GM19452 (cell line): Measurements from ENCODE around the gene MAP2.
A peak's percentile ranks its signal among the peaks of the same experiment; 100 is the strongest.

ENCODE experiments used
- ATAC-seq: cut with Tn5 transposase; IDR thresholded peaks from one replicate; pipeline ENCODE4 v1.9.1; 2021; ENCODE audit not compliant: unreplicated experiment

The MAP2 gene

DNA sequence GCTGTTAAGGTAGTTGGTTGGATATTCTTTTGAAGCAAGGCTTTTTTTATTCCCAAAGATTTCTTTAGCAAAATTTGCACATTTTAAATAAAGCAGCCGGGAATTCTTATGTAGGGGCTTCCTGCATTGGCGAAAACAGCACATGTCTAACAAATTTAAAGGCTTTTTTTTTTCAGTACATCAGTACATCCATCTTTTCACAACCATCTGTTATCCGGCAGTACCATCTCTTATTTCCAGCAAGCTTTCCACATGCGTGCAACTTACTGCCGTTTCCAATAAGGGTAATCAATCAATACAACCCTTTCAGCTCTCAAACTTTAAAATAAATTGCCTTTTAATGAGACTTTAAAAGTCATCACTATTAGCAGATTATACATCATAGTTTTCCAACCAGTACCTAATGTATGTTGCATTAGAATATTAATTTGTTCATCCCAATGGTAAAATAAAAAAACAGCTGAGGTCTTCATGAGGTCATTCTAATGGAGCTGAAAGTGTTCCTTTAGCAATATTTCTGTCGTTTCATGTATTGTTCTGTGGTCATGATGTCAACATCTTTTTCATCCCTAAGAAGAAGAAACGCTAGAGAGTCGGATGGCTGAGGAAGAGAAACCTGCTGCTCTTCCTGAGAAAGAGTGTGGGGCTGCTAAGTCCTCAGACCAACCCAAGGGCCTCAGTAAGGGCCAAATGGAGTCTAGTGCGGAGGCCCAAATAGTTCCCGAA is 266.3 kb downstream of the MAP2 start:
- no peak for ATAC-seq

DNA sequence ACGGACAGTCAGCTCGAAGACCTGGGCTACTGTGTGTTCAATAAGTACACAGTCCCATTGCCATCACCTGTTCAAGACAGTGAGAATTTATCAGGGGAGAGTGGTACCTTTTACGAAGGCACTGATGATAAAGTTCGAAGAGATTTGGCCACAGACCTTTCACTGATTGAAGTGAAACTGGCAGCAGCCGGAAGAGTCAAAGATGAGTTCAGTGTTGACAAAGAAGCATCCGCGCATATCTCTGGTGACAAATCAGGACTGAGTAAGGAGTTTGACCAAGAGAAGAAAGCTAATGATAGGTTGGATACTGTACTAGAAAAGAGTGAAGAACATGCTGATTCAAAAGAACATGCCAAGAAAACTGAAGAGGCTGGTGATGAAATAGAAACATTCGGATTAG is 270.9 kb downstream of the MAP2 start:
- no peak for ATAC-seq

GRCh38 chr2:209696836-209697711 is 273.2 kb downstream of the MAP2 start:
- peak; percentile 80 for ATAC-seq

DNA sequence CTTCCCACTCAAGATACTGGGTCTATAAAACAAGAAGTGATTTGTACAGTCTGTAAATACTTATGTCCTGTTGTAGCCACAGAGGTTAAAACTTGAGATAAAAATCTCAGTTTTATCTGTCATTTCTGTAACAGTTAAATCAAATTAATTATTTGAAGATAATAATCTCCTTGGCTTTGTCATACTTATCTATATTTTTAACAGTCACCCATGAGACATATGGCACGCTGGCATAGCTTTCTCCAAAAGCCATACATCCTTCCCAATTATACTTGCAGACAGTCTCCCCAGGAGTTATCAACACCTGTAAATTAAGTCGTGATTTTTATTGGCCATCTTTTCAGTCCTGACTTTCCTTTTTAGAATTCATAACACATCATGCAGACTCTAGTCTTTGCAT is 278.9 kb downstream of the MAP2 start:
- no peak for ATAC-seq

DNA sequence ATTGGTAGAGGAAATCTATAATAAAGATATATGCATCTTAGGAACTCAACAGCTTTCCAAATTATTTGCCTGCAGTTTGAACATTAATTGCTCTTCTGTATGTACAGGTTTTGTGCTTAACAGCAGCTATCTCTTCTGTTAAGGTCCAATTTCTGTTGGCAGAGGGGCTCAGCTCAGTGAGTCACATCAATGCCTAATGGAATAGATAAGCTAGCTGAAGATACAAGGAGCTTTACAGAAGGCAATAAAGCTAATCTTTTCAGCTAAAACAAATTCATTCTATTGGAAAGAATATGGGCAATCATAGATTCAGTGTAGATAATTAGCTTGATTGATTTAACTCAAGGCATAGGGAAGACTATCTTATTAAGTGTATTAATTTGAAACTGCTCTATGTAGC is 289.4 kb downstream of the MAP2 start:
- no peak for ATAC-seq

GRCh38 chr2:209719034-209719433 is 295.2 kb downstream of the MAP2 start:
- no peak for ATAC-seq

DNA sequence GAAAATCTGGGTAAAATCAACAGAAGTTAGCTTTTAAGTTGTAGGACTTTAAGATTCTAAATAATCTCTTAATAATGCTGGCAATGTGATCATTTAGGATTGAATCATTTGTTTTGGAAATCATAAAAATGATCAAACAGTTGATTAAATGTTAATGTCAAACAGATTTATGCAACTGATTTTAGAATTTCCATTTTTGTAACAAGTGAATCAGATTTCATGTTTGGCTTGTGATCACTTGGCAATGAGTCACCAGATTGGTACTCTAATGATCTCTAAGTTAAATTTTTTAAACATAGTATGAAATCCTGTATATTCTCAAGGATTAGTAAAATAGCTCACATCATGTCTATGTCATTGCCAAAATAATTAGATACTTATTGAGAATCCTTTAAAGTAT is 297.6 kb downstream of the MAP2 start:
- no peak for ATAC-seq

- ATAC-seq: no peak
Measured at GRCh38 chr2:209726311-209726710, 302.5 kb downstream of the MAP2 start.

DNA sequence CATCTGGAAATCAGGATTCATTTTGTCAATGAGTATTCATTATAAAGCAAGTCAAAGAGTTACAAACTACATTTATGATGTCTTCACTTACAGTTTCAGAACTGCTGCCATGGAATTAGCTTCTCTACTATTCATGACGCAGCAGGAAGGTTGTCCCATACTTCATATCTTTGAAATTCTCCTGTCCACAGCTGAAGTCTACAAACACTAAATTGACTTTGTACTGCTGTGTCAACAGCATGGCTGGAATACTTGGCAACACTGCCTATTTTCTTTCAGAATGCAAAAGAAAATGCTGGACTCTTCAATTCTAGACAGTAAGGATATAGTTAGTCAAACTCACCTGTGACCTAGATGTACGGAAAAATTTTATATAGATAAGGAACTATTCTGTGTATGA is 303.2 kb downstream of the MAP2 start:
- no peak for ATAC-seq

DNA sequence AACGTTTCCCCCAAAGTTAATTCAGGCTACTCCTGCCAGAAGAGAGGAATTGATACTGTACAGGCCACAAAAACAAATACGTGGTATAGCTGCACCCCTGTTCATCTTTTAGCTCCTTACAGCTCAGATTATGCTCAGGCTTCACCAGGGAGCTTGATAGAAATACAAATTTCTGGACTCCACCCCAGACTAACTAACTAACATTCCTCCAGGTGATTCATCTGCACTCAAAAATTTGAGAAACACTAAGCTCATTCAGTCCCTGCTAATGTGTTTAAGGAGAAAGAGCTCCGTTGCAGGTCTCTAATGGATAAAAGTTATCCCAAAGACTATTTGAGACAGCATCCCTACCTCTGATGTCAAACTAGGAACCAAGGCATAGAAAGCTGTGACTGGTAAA is 311.0 kb downstream of the MAP2 start:
- ATAC-seq: no peak

DNA sequence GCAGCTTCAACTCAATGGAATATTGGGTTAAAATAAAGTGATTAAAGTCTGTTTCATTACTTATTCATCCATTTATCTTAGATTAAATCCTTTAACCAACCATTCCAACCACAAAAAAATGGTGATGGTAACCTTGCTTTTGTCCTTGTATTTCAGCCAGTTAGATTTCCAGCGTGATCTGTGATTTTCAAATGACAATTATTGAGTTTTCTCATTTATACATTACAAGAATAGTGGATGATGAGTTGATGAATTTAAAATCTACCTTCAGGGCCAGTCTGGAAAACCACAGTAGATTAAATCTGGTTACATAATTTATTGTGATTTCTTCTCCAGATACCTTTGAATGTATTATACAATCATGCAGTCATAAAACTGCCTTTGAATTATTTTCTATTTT is 318.1 kb downstream of the MAP2 start:
- ATAC-seq: no peak

DNA sequence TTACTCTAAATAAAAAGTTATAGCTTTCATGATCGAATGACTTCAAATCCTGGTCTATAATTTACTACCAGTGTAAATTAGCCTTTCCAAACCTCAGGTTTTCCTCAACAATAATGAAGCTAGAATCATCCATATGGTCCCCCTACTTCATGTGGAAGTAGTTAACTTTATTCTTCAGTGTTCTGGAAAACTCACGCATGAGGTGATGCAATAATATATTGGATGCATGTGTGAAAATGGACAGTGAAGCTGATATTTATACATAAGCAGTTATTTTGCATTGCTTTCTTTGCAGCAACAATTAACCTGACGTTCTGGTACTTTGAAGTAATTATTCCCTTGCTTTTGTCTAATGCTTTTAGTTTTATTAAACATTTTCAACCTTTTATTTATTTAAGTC is 329.2 kb downstream of the MAP2 start:
- ATAC-seq: no peak

GRCh38 chr2:209757163-209757562 is 333.3 kb downstream of the MAP2 start:
- ATAC-seq: no peak

DNA sequence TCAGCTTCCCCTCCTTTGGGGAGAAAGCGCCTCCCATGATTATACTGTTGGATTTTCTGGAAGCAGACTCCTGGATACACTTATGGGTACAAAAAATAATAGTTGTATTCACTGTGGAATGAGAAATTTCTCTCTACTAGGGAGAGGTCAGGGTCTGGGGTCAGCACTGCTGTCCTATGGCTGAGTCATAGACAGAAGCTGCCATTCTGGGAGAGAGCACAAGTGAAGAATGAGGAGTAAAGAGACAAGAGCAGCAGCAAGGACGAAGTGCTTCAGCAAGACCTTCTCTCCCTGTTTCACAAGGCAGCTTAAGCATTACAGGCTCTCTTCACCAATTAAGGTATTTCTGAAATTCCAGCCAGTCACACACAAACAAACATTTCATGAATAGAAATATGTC is 337.7 kb downstream of the MAP2 start:
- ATAC-seq: no peak

GRCh38 chr2:209762563-209762962 is 338.7 kb downstream of the MAP2 start:
- no peak for ATAC-seq

- no peak for ATAC-seq
Measured at GRCh38 chr2:209763106-209763505, 339.3 kb downstream of the MAP2 start.

GRCh38 chr2:209766613-209767012 is 342.8 kb downstream of the MAP2 start:
- ATAC-seq: no peak

DNA sequence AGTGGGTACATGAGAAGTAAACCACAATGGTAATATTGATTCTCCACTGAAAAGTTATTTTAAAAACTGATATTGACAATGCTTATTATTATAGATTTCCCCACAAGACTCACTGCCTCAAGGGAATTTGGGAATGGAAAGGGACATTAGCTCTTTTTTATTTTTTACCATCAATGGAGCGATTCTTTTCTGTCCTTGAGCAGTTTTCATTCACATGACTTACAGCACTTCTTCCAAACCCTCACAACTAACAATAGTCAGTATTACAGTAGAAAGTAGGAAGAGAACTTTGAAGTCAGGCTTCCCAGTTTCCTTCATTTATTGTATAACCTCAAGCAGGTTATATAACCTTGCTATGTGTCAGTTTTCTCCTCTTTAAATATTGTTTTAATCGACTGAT is 343.5 kb downstream of the MAP2 start:
- ATAC-seq: no peak

- ATAC-seq: no peak
Measured at GRCh38 chr2:209768557-209768956, 344.7 kb downstream of the MAP2 start.

GRCh38 chr2:209771474-209772289 is 347.8 kb downstream of the MAP2 start, which contains the start of gene UNC80:
TSS of gene UNC80 (plus strand) at chr2:209771832. CDS start at chr2:209772073, 241 bp downstream.
- peak; percentile 72 for ATAC-seq

GRCh38 chr2:209772290-209772685 is 348.4 kb downstream of the MAP2 start:
- ATAC-seq: no peak
